Transverse colon (tissue), 4 donors: ENCODE measurements around the gene MARVELD3. TPM values are rescaled to one million over a fixed set of nuclear protein-coding genes. Genes with fewer than 3 reads are reported as not detected.
A peak's percentile ranks its signal among the peaks of the same experiment; 100 is the strongest.

Experiments
- DNase-seq: peaks from one replicate; pipeline ENCODE4 v3.0.0-alpha.2; 2019
- H3K27ac ChIP-seq, 4 donors: fragments of 200-600 bp; sonication (generic); 2 replicates each; pipeline ENCODE4 v1.5.1; 2016 to 2018; ENCODE audit warnings: inconsistent platforms in 4 of 4
- H3K27me3 ChIP-seq: fragments of 200-600 bp; sonication (generic); 2 replicates; pipeline ENCODE4 v1.5.1; 2017; ENCODE audit warnings: inconsistent platforms
- H3K36me3 ChIP-seq, 4 donors: fragments of 200-600 bp; sonication (generic); 2 replicates each; pipeline ENCODE4 v1.5.1; 2017 to 2019; ENCODE audit warnings: inconsistent platforms in 4 of 4
- H3K4me1 ChIP-seq, 4 donors: fragments of 200-600 bp; sonication (generic); 2 replicates each; pipeline ENCODE4 v1.5.1; 2017 to 2020; ENCODE audit warnings: inconsistent platforms in 4 of 4
- H3K4me3 ChIP-seq, 4 donors: fragments of 200-600 bp; sonication (generic); 1 replicate in 1 of 4; 2 replicates in 3 of 4; pipeline versions ENCODE4 v1.5.1 to v1.6.1; 2017 to 2019; ENCODE audit warnings: inconsistent platforms in 4 of 4
- H3K9me3 ChIP-seq, 2 donors: fragments of 200-600 bp; sonication (generic); 2 replicates each; pipeline ENCODE4 v1.5.1; 2017 to 2019; ENCODE audit warnings: inconsistent platforms in 2 of 2
- EP300 ChIP-seq: sonication (generic); formaldehyde crosslinking; IDR thresholded peaks from one replicate; pipeline ENCODE4 v1.6.1; 2017; ENCODE audit warnings: antibody characterized with exemption, low read depth
- POLR2A ChIP-seq: fragments of 450-650 bp; IDR thresholded peaks from one replicate; pipeline ENCODE4 v1.6.1; 2016; ENCODE audit warnings: antibody characterized with exemption, mild to moderate bottlenecking, moderate library complexity
- POLR2AphosphoS5 ChIP-seq, 3 donors: sonication (generic); formaldehyde crosslinking; IDR thresholded peaks; one replicate each; pipeline ENCODE4 v1.6.1; 2016; ENCODE audit warnings: antibody characterized with exemption in 3 of 3
- WGBS, 2 donors: methylation state at CpG; one replicate each; pipeline ENCODE4 v1.1.5; 2018; ENCODE audit warnings: low coverage in 1 of 2; 5-methylcytosine and 5-hydroxymethylcytosine counted together
- in situ Hi-C, 4 donors: fragments of 200-750 bp; cut with MboI; loops; one replicate each; pipeline versions ENCODE4 v1.15.0 to v1.15.1; 2017; ENCODE audit warnings: low sequenced_read_pairs in 3 of 4, low pct_ligation_motif_present in 1 of 4, low pct_unique_long_range_greater_than_20kb in 1 of 4
- intact Hi-C: fragments of 100-400 bp; cut with DNase I; formaldehyde crosslinking; loops from one replicate; pipeline ENCODE4 v1.15.1; 2023; ENCODE audit warnings: low total_unique reads
- total RNA-seq, 4 donors: library from RNA; depleted of rRNA; stranded (reverse); fragments of >200 nt; gene quantifications; one replicate each; pipeline ENCODE4 v1.1.0, GENCODE V29; 2016
- TF ChIP-seq, protein P1 (sequence below), 5 experiments: fragments of 200-600 bp in 3 of 5; fragments of 450-650 bp in 2 of 5; sonication (generic) in 3 of 5; IDR thresholded peaks; 1 replicate in 2 of 5; 2 replicates in 3 of 5; pipeline ENCODE4 v1.5.1; 2016 to 2017; ENCODE audit warnings: antibody characterized with exemption in 5 of 5, inconsistent platforms in 3 of 5, mild to moderate bottlenecking in 2 of 5, moderate library complexity in 1 of 5

MARVELD3 gene
- total RNA-seq, 4 donors from 2014 or later: 113 to 381 (median 164) TPM

DNA sequence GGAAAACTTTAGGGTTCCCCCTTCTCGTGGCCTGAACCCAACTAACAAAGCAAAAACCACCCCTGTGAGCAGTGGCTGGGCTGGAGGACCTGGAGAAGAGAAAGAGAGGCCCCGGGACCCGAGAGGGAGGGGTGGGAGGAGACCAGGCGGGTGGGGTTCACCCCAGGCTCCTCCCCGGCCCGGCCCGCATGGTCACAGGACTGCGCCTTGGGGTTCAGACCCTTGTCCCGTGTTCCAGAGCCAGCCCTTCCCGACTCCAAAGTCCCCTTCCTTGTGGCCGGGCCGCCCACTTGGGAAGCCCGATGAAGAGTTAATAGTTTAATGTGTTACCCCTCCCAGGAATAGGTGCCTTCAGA lies 852 bp downstream of the MARVELD3 start:
- Histone ChIP-seq H3K4me3 (peak overlapping the region; percentile 35 to 89 (median 76)), H3K4me1 (peaks cover 0 to 21% (median 17%) of the 10 kb centered on the region in 4 donors), H3K36me3 (no peaks in the 10 kb centered on the region), H3K9me3 (no peaks in the 10 kb centered on the region), H3K27ac (peak overlapping the region; percentile 78 to 96 (median 93)), H3K27me3 (peaks cover 25% of the 10 kb centered on the region)
- 16% methylated on average over 13 of the region's 13 CpGs; no CpG with 5 or more reads in 1 of the 2 donors for WGBS, 2 donors
- peak; percentile 91 for DNase-seq
- intact Hi-C loops: no loop called here
- in situ Hi-C loops: no loop called here
- no peak for TF ChIP-seq EP300
- TF ChIP-seq, protein P1, sequence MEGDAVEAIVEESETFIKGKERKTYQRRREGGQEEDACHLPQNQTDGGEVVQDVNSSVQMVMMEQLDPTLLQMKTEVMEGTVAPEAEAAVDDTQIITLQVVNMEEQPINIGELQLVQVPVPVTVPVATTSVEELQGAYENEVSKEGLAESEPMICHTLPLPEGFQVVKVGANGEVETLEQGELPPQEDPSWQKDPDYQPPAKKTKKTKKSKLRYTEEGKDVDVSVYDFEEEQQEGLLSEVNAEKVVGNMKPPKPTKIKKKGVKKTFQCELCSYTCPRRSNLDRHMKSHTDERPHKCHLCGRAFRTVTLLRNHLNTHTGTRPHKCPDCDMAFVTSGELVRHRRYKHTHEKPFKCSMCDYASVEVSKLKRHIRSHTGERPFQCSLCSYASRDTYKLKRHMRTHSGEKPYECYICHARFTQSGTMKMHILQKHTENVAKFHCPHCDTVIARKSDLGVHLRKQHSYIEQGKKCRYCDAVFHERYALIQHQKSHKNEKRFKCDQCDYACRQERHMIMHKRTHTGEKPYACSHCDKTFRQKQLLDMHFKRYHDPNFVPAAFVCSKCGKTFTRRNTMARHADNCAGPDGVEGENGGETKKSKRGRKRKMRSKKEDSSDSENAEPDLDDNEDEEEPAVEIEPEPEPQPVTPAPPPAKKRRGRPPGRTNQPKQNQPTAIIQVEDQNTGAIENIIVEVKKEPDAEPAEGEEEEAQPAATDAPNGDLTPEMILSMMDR (IDR thresholded peaks at IDR 0.05): no peak
- TF ChIP-seq POLR2AphosphoS5 (IDR thresholded peaks at IDR 0.05): peak in 1 of 3 donors; percentile 67
- TF ChIP-seq POLR2A: peak; percentile 41

DNA sequence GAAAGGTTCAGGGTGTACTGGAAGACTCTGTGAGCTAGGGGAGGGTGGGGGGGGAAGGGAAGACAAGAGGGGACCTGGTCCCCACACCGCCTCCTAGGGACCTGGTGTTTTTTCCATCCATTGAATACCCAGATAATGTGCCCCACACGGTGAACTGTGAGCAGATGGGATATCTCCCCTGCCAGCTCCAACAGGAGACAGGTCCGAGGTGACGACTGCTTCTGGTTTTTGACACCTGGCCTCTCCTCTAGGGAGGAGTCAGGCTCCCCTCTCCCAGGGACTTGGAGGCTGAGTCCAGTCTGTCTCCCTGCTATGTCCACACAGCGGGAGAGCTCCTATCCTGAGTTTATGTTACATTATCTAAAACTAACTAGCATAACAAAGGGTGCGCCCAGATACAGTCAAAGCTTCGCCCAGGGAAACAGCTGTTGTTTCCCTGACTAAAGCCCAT lies 1.8 kb downstream of the MARVELD3 start:
- in situ Hi-C loops: no loop called here
- Histone ChIP-seq H3K27ac (peak overlapping the region; percentile 78 to 96 (median 93)), H3K9me3 (no peaks in the 10 kb centered on the region)

DNA sequence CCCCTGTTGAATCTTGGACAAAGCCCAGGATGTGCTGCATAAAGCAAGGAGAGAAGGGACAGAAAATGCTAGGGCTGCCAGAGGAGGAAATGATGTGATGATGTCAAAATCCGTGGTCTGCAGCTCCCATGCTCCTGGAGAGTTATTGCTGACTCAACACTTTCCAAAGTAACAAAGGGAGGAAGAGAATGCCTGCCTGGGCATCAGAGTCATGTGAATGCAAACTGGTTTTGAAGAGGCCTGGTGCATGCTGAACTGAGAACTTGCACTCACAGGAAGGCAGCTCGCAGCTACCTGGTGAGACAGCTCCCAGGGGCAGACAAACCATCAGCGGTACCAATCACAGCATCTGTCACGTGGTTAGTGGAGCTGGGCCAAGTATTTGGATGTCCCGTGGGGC lies 2.8 kb downstream of the MARVELD3 start:
- in situ Hi-C loops: no loop called here
- Histone ChIP-seq H3K27me3 (peaks cover 25% of the 10 kb centered on the region), H3K27ac (peak overlapping the region in 2 of 4 donors; percentile 92 to 96), H3K36me3 (no peaks in the 10 kb centered on the region), H3K4me1 (peaks cover 0 to 21% (median 17%) of the 10 kb centered on the region in 4 donors), H3K9me3 (no peaks in the 10 kb centered on the region), H3K4me3 (no peak overlapping the region)
- intact Hi-C loops: no loop called here
- DNase-seq: no peak
- 7 to 43% methylated on average over 3 to 5 of the region's 5 CpGs for WGBS, 2 donors
- TF ChIP-seq, protein P1 (IDR thresholded peaks at IDR 0.05): no peak
- TF ChIP-seq POLR2A: no peak
- no peak for TF ChIP-seq EP300
- no peak for TF ChIP-seq POLR2AphosphoS5 (IDR thresholded peaks at IDR 0.05)

More for the DNA sequence above, 1.8 kb downstream of the MARVELD3 start:
- peaks cover 0 to 21% (median 17%) of the 10 kb centered on the region in 4 donors for H3K4me1 ChIP-seq
- H3K36me3 ChIP-seq: no peaks in the 10 kb centered on the region
- H3K27me3 ChIP-seq: peaks cover 25% of the 10 kb centered on the region
- TF ChIP-seq POLR2AphosphoS5 (IDR thresholded peaks at IDR 0.05) (peak in 2 of 3 donors; percentile 18 to 29), POLR2A (no peak), EP300 (no peak)
- TF ChIP-seq, protein P1 (IDR thresholded peaks at IDR 0.05): no peak
- peak overlapping the region in 3 of 4 donors; percentile 66 to 89 (median 86) for H3K4me3 ChIP-seq
- peak; percentile 28 for DNase-seq
- intact Hi-C loops: no loop called here
- 45 to 67% methylated on average over 3 to 7 of the region's 7 CpGs for WGBS, 2 donors

DNA sequence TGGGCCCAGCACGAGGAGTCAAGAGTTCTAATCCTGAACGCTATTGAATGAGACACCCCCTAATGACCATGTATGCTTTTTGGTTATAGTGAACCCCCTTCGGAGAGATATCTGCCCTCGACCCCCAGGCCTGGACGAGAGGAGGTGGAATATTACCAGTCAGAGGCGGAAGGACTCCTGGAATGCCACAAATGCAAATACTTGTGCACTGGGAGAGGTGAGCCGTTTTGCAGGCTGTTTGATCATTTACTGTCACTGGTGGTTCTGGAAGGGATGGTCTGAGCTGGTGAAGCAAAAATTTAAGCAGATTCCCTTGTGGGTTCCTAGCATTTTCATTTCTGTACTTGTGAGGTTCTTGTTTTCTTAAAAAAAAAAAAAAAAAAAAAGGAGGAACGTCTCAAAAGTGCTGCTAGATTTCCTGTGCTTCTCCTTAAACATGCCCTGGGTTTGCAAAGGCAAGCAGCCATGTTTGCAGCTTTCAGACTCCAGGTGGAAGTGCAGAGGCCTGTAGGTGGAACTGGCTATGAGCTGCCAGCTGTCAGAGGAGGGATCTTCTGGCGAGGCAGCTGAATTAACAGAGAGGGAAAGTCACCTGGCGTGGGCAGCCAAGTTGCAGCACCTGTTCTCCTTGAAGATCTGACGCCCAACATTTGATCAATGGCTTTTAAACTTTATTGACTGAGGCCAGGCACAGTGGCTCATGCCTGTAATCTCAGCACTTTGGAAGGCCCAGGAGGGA lies 3.5 kb downstream of the MARVELD3 start:
- intact Hi-C loops (no loop called here), in situ Hi-C loops (no loop called here)
- WGBS, 2 donors: 57 to 74% methylated on average over 5 to 11 of the region's 11 CpGs
- Histone ChIP-seq H3K36me3 (no peaks in the 10 kb centered on the region), H3K27ac (no peak overlapping the region), H3K4me1 (peaks cover 0 to 21% (median 17%) of the 10 kb centered on the region in 4 donors), H3K4me3 (no peak overlapping the region), H3K9me3 (no peaks in the 10 kb centered on the region), H3K27me3 (peaks cover 25% of the 10 kb centered on the region)
- peak; percentile 11 to 61 (median 17) for TF ChIP-seq POLR2AphosphoS5 (IDR thresholded peaks at IDR 0.05)
- TF ChIP-seq POLR2A: no peak
- TF ChIP-seq, protein P1 (IDR thresholded peaks at IDR 0.05): no peak
- no peak for DNase-seq
